GM23338 (cell line): ENCODE data around the gene CSTPP1. TPM values are rescaled to one million over a fixed set of nuclear protein-coding genes. Genes with fewer than 3 reads are reported as not detected.

Experiments
- ATAC-seq: fragments of 200-7000 bp; cut with Tn5 transposase; 3 replicates; pipeline ENCODE4 v1.9.1; 2020
- DNase-seq: peaks from one replicate; pipeline ENCODE4 v3.0.0-alpha.2; 2015; ENCODE audit warnings: low spot score
- H2AFZ ChIP-seq: fragments of 200-600 bp; sonication (generic); 2 replicates; pipeline ENCODE4 v1.8.0; 2016; ENCODE audit warnings: antibody characterized with exemption, mild to moderate bottlenecking, moderate library complexity
- H3F3A ChIP-seq: fragments of 200-600 bp; sonication (generic); replicated peaks from 2 replicates; pipeline ENCODE4 v1.8.0; 2017; ENCODE audit warnings: antibody characterized with exemption, mixed run types, low read depth
- H3K27ac ChIP-seq: fragments of 200-600 bp; sonication (generic); 2 replicates; pipeline ENCODE4 v1.6.1; 2016; ENCODE audit warnings: low read depth
- H3K27me3 ChIP-seq: fragments of 200-600 bp; sonication (generic); 2 replicates; pipeline ENCODE4 v1.8.0; 2016; ENCODE audit warnings: mild to moderate bottlenecking, mixed run types, moderate library complexity; ENCODE audit not compliant: insufficient read depth
- H3K36me3 ChIP-seq: fragments of 200-600 bp; sonication (generic); 2 replicates; pipeline ENCODE4 v1.8.0; 2016; ENCODE audit warnings: mild to moderate bottlenecking; ENCODE audit not compliant: insufficient read depth
- H3K4me1 ChIP-seq: fragments of 200-600 bp; sonication (generic); 2 replicates; pipeline ENCODE4 v1.8.0; 2016; ENCODE audit warnings: mild to moderate bottlenecking, moderate library complexity; ENCODE audit not compliant: insufficient read depth
- H3K4me2 ChIP-seq: fragments of 200-600 bp; sonication (generic); 2 replicates; pipeline ENCODE4 v1.7.1; 2017; ENCODE audit warnings: mixed run types
- H3K4me3 ChIP-seq: fragments of 200-600 bp; sonication (generic); 2 replicates; pipeline ENCODE4 v1.6.1; 2016; ENCODE audit warnings: mixed run types
- H3K79me2 ChIP-seq: fragments of 200-600 bp; sonication (generic); replicated peaks from 2 replicates; pipeline ENCODE4 v1.8.0; 2017; ENCODE audit warnings: mild to moderate bottlenecking; ENCODE audit not compliant: insufficient read depth
- H3K9me2 ChIP-seq: fragments of 200-600 bp; sonication (generic); 2 replicates; pipeline ENCODE4 v1.8.0; 2017; ENCODE audit not compliant: insufficient read depth
- H4K20me1 ChIP-seq: fragments of 200-600 bp; sonication (generic); replicated peaks from 2 replicates; pipeline ENCODE4 v1.8.0; 2017; ENCODE audit warnings: mild to moderate bottlenecking; ENCODE audit not compliant: insufficient read depth
- H3K27ac Mint-ChIP-seq: 2 replicates; pipeline ENCODE4 v1.8.0; 2020; ENCODE audit warnings: inconsistent platforms, mild to moderate bottlenecking, moderate library complexity, mixed read lengths
- H3K27me3 Mint-ChIP-seq: 3 replicates; pipeline ENCODE4 v1.8.0; 2022; ENCODE audit warnings: low read depth, mild to moderate bottlenecking, moderate library complexity, mixed read lengths, inconsistent platforms; ENCODE audit not compliant: insufficient read depth, poor library complexity
- H3K36me3 Mint-ChIP-seq: 3 replicates; pipeline ENCODE4 v1.8.0; 2021; ENCODE audit warnings: low read depth, mild to moderate bottlenecking, inconsistent platforms, moderate library complexity, mixed read lengths
- H3K4me1 Mint-ChIP-seq: 3 replicates; pipeline ENCODE4 v1.8.0; 2020; ENCODE audit warnings: mild to moderate bottlenecking, inconsistent platforms, mixed read lengths
- H3K4me3 Mint-ChIP-seq: 3 replicates; pipeline ENCODE4 v1.8.0; 2021; ENCODE audit warnings: moderate library complexity, mild to moderate bottlenecking, inconsistent platforms, mixed read lengths
- H3K9me3 Mint-ChIP-seq: 3 replicates; pipeline ENCODE4 v1.8.0; 2020; ENCODE audit warnings: moderate library complexity, mild to moderate bottlenecking, inconsistent platforms, mixed read lengths
- CREB1 ChIP-seq: fragments of 250-450 bp; sonication (Bioruptor Pico); IDR thresholded peaks from 2 replicates; pipeline ENCODE4 v1.5.0; 2020; ENCODE audit warnings: low read depth, mild to moderate bottlenecking, moderate library complexity
- ETS1 ChIP-seq: IDR thresholded peaks from 2 replicates; pipeline ENCODE4 v1.6.1; 2016; ENCODE audit warnings: antibody characterized with exemption
- EZH2phosphoT487 ChIP-seq: fragments of 200-600 bp; sonication (generic); IDR thresholded peaks from one replicate; pipeline ENCODE4 v1.8.1; 2018; ENCODE audit warnings: antibody characterized with exemption; ENCODE audit not compliant: unreplicated experiment
- NANOG ChIP-seq: IDR thresholded peaks from 2 replicates; pipeline ENCODE4 v1.6.1; 2016; ENCODE audit warnings: antibody characterized with exemption, borderline replicate concordance
- POLR2AphosphoS5 ChIP-seq: IDR thresholded peaks from 2 replicates; pipeline ENCODE4 v1.6.1; 2016; ENCODE audit warnings: antibody characterized with exemption, low read depth
- STAT1 ChIP-seq: IDR thresholded peaks from one replicate; pipeline ENCODE4 v1.6.1; 2016; ENCODE audit warnings: antibody characterized with exemption; ENCODE audit not compliant: unreplicated experiment
- ZNF114 ChIP-seq: fragments of 250-450 bp; sonication (Bioruptor Pico); IDR thresholded peaks from 2 replicates; pipeline ENCODE4 v1.5.0; 2020; ENCODE audit warnings: mild to moderate bottlenecking, moderate library complexity
- ZNF331 ChIP-seq: fragments of 250-450 bp; sonication (Bioruptor Pico); IDR thresholded peaks from 2 replicates; pipeline ENCODE4 v1.5.0; 2020; ENCODE audit warnings: low read depth, mild to moderate bottlenecking, moderate library complexity
- polyA plus RNA-seq: library from polyadenylated mRNA; unstranded; fragments of >200 nt; fragmentation: Nextera tagmentation; extraction: Ambion mirVana; gene quantifications from 2 replicates; pipeline ENCODE4 v1.2.1, GENCODE V29; 2016
- total RNA-seq: library from RNA; depleted of rRNA; stranded (reverse); fragments of >200 nt; shearing (Covaris generic); gene quantifications from 2 replicates; pipeline ENCODE4 v1.2.3, GENCODE V29; 2014
- TF ChIP-seq, protein P1 (sequence below): IDR thresholded peaks from one replicate; pipeline ENCODE4 v1.6.1; 2018; ENCODE audit warnings: antibody characterized with exemption; ENCODE audit not compliant: unreplicated experiment
- TF ChIP-seq, protein P2 (sequence below), 2 experiments: fragments of 200-600 bp in 1 of 2; sonication (generic) in 1 of 2; conservative IDR thresholded peaks; 2 replicates each; pipeline versions ENCODE4 v1.5.1 to v1.6.1; 2016 to 2017; ENCODE audit warnings: antibody characterized with exemption in 2 of 2, low read depth in 2 of 2, mild to moderate bottlenecking in 2 of 2, moderate library complexity in 1 of 2
- TF ChIP-seq, protein P3 (sequence below): fragments of 250-450 bp; sonication (Bioruptor Pico); IDR thresholded peaks from 2 replicates; pipeline ENCODE4 v1.5.0; 2020; ENCODE audit warnings: mild to moderate bottlenecking, moderate library complexity

Gene CSTPP1
- total and polyA plus RNA-seq, 2 experiments from 2014 or later = 23.5 to 42.6 TPM

GRCh38 chr11:47007579-47007978, 71.0 kb downstream of the CSTPP1 start:
- H3K27me3 Mint-ChIP-seq = peaks cover 3% of the 10 kb centered on the region
- no peaks in the 10 kb centered on the region for H4K20me1 ChIP-seq
- H3K27ac ChIP-seq = no peak overlapping the region
- H3K4me3 Mint-ChIP-seq = no peak overlapping the region
- no peak for ATAC-seq
- no peak overlapping the region for H3K27ac Mint-ChIP-seq
- H3F3A ChIP-seq = no peaks in the 10 kb centered on the region
- DNase-seq = no peak
- no peak overlapping the region for H2AFZ ChIP-seq
- no peaks in the 10 kb centered on the region for H3K9me2 ChIP-seq
- H3K4me3 ChIP-seq = no peak overlapping the region
- no peak overlapping the region for H3K4me2 ChIP-seq
- H3K36me3 Mint-ChIP-seq = no peaks in the 10 kb centered on the region
- H3K4me1 Mint-ChIP-seq = peaks cover 11% of the 10 kb centered on the region; the same call in 2 of the 3 replicates
- TF ChIP-seq EZH2phosphoT487 = no peak
- TF ChIP-seq POLR2AphosphoS5 = no peak
- no peak for TF ChIP-seq ZNF114 (CRISPR knock-in tag)
- no peak for TF ChIP-seq NANOG
- no peak for TF ChIP-seq ZNF331 (CRISPR knock-in tag)
- no peak for TF ChIP-seq CREB1 (CRISPR knock-in tag)
- TF ChIP-seq STAT1 = no peak
- TF ChIP-seq, protein P1, sequence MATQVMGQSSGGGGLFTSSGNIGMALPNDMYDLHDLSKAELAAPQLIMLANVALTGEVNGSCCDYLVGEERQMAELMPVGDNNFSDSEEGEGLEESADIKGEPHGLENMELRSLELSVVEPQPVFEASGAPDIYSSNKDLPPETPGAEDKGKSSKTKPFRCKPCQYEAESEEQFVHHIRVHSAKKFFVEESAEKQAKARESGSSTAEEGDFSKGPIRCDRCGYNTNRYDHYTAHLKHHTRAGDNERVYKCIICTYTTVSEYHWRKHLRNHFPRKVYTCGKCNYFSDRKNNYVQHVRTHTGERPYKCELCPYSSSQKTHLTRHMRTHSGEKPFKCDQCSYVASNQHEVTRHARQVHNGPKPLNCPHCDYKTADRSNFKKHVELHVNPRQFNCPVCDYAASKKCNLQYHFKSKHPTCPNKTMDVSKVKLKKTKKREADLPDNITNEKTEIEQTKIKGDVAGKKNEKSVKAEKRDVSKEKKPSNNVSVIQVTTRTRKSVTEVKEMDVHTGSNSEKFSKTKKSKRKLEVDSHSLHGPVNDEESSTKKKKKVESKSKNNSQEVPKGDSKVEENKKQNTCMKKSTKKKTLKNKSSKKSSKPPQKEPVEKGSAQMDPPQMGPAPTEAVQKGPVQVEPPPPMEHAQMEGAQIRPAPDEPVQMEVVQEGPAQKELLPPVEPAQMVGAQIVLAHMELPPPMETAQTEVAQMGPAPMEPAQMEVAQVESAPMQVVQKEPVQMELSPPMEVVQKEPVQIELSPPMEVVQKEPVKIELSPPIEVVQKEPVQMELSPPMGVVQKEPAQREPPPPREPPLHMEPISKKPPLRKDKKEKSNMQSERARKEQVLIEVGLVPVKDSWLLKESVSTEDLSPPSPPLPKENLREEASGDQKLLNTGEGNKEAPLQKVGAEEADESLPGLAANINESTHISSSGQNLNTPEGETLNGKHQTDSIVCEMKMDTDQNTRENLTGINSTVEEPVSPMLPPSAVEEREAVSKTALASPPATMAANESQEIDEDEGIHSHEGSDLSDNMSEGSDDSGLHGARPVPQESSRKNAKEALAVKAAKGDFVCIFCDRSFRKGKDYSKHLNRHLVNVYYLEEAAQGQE = no peak
- no peaks in the 10 kb centered on the region for H3K4me1 ChIP-seq
- no peaks in the 10 kb centered on the region for H3K9me3 Mint-ChIP-seq
- no peaks in the 10 kb centered on the region for H3K36me3 ChIP-seq
- no peaks in the 10 kb centered on the region for H3K27me3 ChIP-seq
- H3K79me2 ChIP-seq = no peaks in the 10 kb centered on the region

- Histone ChIP-seq H4K20me1 (no peaks in the 10 kb centered on the region), H3K4me3 (no peak overlapping the region), H3K4me1 (no peaks in the 10 kb centered on the region), H3K36me3 (no peaks in the 10 kb centered on the region), H3K9me2 (no peaks in the 10 kb centered on the region), H2AFZ (no peak overlapping the region), H3F3A (no peaks in the 10 kb centered on the region; the same call in 1 of the 2 replicates), H3K27ac (no peak overlapping the region), H3K79me2 (no peaks in the 10 kb centered on the region), H3K27me3 (no peaks in the 10 kb centered on the region), H3K4me2 (no peak overlapping the region)
- DNase-seq = no peak
- no peak overlapping the region for H3K4me3 Mint-ChIP-seq
- peaks cover 3% of the 10 kb centered on the region for H3K27me3 Mint-ChIP-seq
- no peak for ATAC-seq
- no peak overlapping the region for H3K27ac Mint-ChIP-seq
- H3K36me3 Mint-ChIP-seq = no peaks in the 10 kb centered on the region
- H3K9me3 Mint-ChIP-seq = no peaks in the 10 kb centered on the region
- H3K4me1 Mint-ChIP-seq = no peaks in the 10 kb centered on the region
- TF ChIP-seq ZNF114 (CRISPR knock-in tag) = no peak
- no peak for TF ChIP-seq ETS1
- TF ChIP-seq, protein P2, sequence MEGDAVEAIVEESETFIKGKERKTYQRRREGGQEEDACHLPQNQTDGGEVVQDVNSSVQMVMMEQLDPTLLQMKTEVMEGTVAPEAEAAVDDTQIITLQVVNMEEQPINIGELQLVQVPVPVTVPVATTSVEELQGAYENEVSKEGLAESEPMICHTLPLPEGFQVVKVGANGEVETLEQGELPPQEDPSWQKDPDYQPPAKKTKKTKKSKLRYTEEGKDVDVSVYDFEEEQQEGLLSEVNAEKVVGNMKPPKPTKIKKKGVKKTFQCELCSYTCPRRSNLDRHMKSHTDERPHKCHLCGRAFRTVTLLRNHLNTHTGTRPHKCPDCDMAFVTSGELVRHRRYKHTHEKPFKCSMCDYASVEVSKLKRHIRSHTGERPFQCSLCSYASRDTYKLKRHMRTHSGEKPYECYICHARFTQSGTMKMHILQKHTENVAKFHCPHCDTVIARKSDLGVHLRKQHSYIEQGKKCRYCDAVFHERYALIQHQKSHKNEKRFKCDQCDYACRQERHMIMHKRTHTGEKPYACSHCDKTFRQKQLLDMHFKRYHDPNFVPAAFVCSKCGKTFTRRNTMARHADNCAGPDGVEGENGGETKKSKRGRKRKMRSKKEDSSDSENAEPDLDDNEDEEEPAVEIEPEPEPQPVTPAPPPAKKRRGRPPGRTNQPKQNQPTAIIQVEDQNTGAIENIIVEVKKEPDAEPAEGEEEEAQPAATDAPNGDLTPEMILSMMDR (conservative IDR thresholded peaks at IDR 0.05; ENCODE audit: low read depth in 2 of 2) = no peak
- no peak for TF ChIP-seq STAT1
- TF ChIP-seq, protein P3, sequence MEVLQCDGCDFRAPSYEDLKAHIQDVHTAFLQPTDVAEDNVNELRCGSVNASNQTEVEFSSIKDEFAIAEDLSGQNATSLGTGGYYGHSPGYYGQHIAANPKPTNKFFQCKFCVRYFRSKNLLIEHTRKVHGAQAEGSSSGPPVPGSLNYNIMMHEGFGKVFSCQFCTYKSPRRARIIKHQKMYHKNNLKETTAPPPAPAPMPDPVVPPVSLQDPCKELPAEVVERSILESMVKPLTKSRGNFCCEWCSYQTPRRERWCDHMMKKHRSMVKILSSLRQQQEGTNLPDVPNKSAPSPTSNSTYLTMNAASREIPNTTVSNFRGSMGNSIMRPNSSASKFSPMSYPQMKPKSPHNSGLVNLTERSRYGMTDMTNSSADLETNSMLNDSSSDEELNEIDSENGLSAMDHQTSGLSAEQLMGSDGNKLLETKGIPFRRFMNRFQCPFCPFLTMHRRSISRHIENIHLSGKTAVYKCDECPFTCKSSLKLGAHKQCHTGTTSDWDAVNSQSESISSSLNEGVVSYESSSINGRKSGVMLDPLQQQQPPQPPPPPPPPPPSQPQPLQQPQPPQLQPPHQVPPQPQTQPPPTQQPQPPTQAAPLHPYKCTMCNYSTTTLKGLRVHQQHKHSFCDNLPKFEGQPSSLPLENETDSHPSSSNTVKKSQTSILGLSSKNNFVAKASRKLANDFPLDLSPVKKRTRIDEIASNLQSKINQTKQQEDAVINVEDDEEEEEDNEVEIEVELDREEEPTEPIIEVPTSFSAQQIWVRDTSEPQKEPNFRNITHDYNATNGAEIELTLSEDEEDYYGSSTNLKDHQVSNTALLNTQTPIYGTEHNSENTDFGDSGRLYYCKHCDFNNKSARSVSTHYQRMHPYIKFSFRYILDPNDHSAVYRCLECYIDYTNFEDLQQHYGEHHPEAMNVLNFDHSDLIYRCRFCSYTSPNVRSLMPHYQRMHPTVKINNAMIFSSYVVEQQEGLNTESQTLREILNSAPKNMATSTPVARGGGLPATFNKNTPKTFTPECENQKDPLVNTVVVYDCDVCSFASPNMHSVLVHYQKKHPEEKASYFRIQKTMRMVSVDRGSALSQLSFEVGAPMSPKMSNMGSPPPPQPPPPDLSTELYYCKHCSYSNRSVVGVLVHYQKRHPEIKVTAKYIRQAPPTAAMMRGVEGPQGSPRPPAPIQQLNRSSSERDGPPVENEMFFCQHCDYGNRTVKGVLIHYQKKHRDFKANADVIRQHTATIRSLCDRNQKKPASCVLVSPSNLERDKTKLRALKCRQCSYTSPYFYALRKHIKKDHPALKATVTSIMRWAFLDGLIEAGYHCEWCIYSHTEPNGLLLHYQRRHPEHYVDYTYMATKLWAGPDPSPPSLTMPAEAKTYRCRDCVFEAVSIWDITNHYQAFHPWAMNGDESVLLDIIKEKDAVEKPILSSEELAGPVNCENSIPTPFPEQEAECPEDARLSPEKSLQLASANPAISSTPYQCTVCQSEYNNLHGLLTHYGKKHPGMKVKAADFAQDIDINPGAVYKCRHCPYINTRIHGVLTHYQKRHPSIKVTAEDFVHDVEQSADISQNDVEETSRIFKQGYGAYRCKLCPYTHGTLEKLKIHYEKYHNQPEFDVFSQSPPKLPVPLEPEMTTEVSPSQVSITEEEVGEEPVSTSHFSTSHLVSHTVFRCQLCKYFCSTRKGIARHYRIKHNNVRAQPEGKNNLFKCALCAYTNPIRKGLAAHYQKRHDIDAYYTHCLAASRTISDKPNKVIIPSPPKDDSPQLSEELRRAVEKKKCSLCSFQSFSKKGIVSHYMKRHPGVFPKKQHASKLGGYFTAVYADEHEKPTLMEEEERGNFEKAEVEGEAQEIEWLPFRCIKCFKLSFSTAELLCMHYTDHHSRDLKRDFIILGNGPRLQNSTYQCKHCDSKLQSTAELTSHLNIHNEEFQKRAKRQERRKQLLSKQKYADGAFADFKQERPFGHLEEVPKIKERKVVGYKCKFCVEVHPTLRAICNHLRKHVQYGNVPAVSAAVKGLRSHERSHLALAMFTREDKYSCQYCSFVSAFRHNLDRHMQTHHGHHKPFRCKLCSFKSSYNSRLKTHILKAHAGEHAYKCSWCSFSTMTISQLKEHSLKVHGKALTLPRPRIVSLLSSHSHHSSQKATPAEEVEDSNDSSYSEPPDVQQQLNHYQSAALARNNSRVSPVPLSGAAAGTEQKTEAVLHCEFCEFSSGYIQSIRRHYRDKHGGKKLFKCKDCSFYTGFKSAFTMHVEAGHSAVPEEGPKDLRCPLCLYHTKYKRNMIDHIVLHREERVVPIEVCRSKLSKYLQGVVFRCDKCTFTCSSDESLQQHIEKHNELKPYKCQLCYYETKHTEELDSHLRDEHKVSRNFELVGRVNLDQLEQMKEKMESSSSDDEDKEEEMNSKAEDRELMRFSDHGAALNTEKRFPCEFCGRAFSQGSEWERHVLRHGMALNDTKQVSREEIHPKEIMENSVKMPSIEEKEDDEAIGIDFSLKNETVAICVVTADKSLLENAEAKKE = no peak
Measured at GRCh38 chr11:47010179-47010578, 73.6 kb downstream of the CSTPP1 start.
